Measurements from ENCODE around the gene DENND6A.
A peak's percentile ranks its signal among the peaks of the same experiment; 100 is the strongest.
"Not testable (repeated sequence)": the region's sequence is repeated elsewhere in the genome, so short reads cannot be mapped to it uniquely, and the experiment has no call there.

DENND6A gene

GRCh38 chr3:57692396-57693147 is at the start of gene DENND6A:
TSS of gene DENND6A (minus strand) at chr3:57693077. CDS start at chr3:57693018, 59 bp downstream.
- peak; percentile 96 for DNase-seq

GRCh38 chr3:57740027-57740426 is 47.1 kb upstream of the DENND6A start:
- DNase-seq, result no peak

- no peak for DNase-seq
Observed at GRCh38 chr3:57738391-57738790, 45.5 kb upstream of the DENND6A start.

GRCh38 chr3:57737840-57738239 is 45.0 kb upstream of the DENND6A start:
- DNase-seq, result no peak

GRCh38 chr3:57735405-57735804 is 42.5 kb upstream of the DENND6A start:
- DNase-seq, result no peak

- DNase-seq, result no peak
Observed at GRCh38 chr3:57733790-57734189, 40.9 kb upstream of the DENND6A start.

GRCh38 chr3:57731311-57731710 is 38.4 kb upstream of the DENND6A start:
- DNase-seq, result no peak

- DNase-seq, result no peak
Observed at GRCh38 chr3:57730682-57731081, 37.8 kb upstream of the DENND6A start.

GRCh38 chr3:57729334-57730045 is 36.6 kb upstream of the DENND6A start:
- no peak for DNase-seq

- no peak for DNase-seq
Observed at GRCh38 chr3:57727106-57727505, 34.2 kb upstream of the DENND6A start.

GRCh38 chr3:57726397-57726796 is 33.5 kb upstream of the DENND6A start:
- no peak for DNase-seq

GRCh38 chr3:57718118-57718517 is 25.2 kb upstream of the DENND6A start:
- DNase-seq, result no peak

- DNase-seq, result no peak
Observed at GRCh38 chr3:57717205-57717868, 24.5 kb upstream of the DENND6A start.

GRCh38 chr3:57715686-57716085 is 22.8 kb upstream of the DENND6A start:
- DNase-seq, result no peak

- DNase-seq, result no peak
Observed at GRCh38 chr3:57709559-57709958, 16.7 kb upstream of the DENND6A start.

GRCh38 chr3:57709031-57709430 is 16.2 kb upstream of the DENND6A start:
- no peak for DNase-seq

- DNase-seq, result no peak
Observed at GRCh38 chr3:57706462-57706861, 13.6 kb upstream of the DENND6A start.

GRCh38 chr3:57705351-57705750 is 12.5 kb upstream of the DENND6A start:
- not testable (repeated sequence) for DNase-seq

- DNase-seq, result no peak
Observed at GRCh38 chr3:57701781-57702180, 8.9 kb upstream of the DENND6A start.

- no peak for DNase-seq
Observed at GRCh38 chr3:57700737-57701136, 7.9 kb upstream of the DENND6A start.

GRCh38 chr3:57699591-57699990 is 6.7 kb upstream of the DENND6A start:
- DNase-seq, result no peak

GRCh38 chr3:57696801-57697321 is 4.0 kb upstream of the DENND6A start:
- no peak for DNase-seq

- DNase-seq, result no peak
Observed at GRCh38 chr3:57694146-57694545, 1.3 kb upstream of the DENND6A start.

GRCh38 chr3:57692133-57692395 is 813 bp downstream of the DENND6A start:
- not testable (repeated sequence) for DNase-seq
